Thyroid gland (tissue), 4 donors: ENCODE measurements around the gene MYBBP1A. TPM values are rescaled to one million over a fixed set of nuclear protein-coding genes. Genes with fewer than 3 reads are reported as not detected.
"Not testable (repeated sequence)": the region's sequence is repeated elsewhere in the genome, so short reads cannot be mapped to it uniquely, and the experiment has no call there.

Experiments used
- DNase-seq, 2 donors: peaks; one replicate each; pipeline ENCODE4 v3.0.0-alpha.2; 2019
- H3K27ac ChIP-seq, 3 donors: fragments of 200-600 bp; sonication (generic); 1 replicate in 2 of 3; 2 replicates in 1 of 3; pipeline ENCODE4 v1.5.1; 2016 to 2019; ENCODE audit warnings: mild to moderate bottlenecking in 1 of 3, moderate library complexity in 1 of 3
- H3K27me3 ChIP-seq: fragments of 200-600 bp; sonication (generic); one replicate; pipeline ENCODE4 v1.5.1; 2019
- H3K36me3 ChIP-seq, 2 donors: fragments of 200-600 bp; sonication (generic); one replicate each; pipeline ENCODE4 v1.5.1; 2016 to 2019
- H3K4me1 ChIP-seq, 2 donors: fragments of 200-600 bp; sonication (generic); one replicate each; pipeline ENCODE4 v1.5.1; 2017 to 2019
- H3K4me3 ChIP-seq, 3 donors: fragments of 200-600 bp; sonication (generic); replicated peaks in 1 of 3; 1 replicate in 2 of 3; 2 replicates in 1 of 3; pipeline ENCODE4 v1.5.1; 2016; ENCODE audit warnings: mild to moderate bottlenecking in 1 of 3
- H3K9me3 ChIP-seq: fragments of 200-600 bp; sonication (generic); one replicate; pipeline ENCODE4 v1.5.1; 2017
- CTCF ChIP-seq, 6 experiments: fragments of 200-600 bp in 3 of 6; fragments of 450-650 bp in 3 of 6; sonication (generic) in 3 of 6; IDR thresholded peaks; one replicate each; pipeline ENCODE4 v1.5.1; 2016 to 2019; ENCODE audit warnings: antibody characterized with exemption in 6 of 6, mild to moderate bottlenecking in 2 of 6, inconsistent platforms in 1 of 6, moderate library complexity in 1 of 6
- POLR2A ChIP-seq, 2 donors: fragments of 450-650 bp; IDR thresholded peaks; one replicate each; pipeline ENCODE4 v1.6.1; 2017; ENCODE audit warnings: antibody characterized with exemption in 2 of 2, mild to moderate bottlenecking in 2 of 2, moderate library complexity in 1 of 2
- WGBS, 2 donors: methylation state at CpG; one replicate each; pipeline ENCODE4 v1.1.5; 2017; 5-methylcytosine and 5-hydroxymethylcytosine counted together
- intact Hi-C: fragments of 100-400 bp; cut with DNase I; formaldehyde crosslinking; loops from one replicate; pipeline ENCODE4 v1.15.1; 2023
- total RNA-seq, 4 donors: library from RNA; depleted of rRNA; stranded (reverse); fragments of >200 nt; gene quantifications; one replicate each; pipeline ENCODE4 v1.2.3, GENCODE V29; 2016

Gene MYBBP1A
- total RNA-seq, 4 donors from 2014 or later = 23.5 to 50.2 (median 37.6) TPM

DNA sequence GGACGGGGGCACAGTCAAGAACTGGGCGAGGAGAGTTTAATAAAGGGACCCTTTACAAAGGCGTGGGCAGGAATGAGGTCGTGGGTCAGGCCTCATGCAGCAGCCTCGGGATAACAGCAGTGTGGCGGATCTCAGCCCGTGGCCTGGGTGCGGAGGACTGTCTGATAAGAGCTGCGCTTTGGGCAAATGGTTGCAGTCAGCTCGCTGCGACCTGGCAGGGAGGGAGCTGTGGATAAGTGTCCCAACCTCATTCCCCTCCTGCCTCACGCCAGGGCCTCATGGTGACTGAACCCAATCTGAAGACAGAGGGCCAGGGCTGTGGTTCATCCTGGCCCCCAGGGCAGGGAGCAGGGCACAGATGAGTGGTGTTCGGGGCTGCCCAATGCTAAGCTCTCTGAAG lies 42.8 kb upstream of the MYBBP1A start:
- DNase-seq = no peak
- H3K27me3 ChIP-seq = no peaks in the 10 kb centered on the region
- no peaks in the 10 kb centered on the region for H3K4me1 ChIP-seq
- H3K4me3 ChIP-seq = no peak overlapping the region
- H3K9me3 ChIP-seq = no peaks in the 10 kb centered on the region
- no peaks in the 10 kb centered on the region for H3K36me3 ChIP-seq
- intact Hi-C loops = no loop called here
- TF ChIP-seq CTCF (IDR thresholded peaks at IDR 0.05) = no peak
- TF ChIP-seq POLR2A (IDR thresholded peaks at IDR 0.05) = no peak
- H3K27ac ChIP-seq = no peak overlapping the region
- WGBS, 2 donors = 81 to 89% methylated on average over 13 of the region's 13 CpGs

GRCh38 chr17:4596636-4597380 lies 41.6 kb upstream of the MYBBP1A start:
- Histone ChIP-seq H3K4me1 (no peaks in the 10 kb centered on the region), H3K27me3 (no peaks in the 10 kb centered on the region), H3K36me3 (no peaks in the 10 kb centered on the region), H3K4me3 (no peak overlapping the region), H3K27ac (no peak overlapping the region), H3K9me3 (no peaks in the 10 kb centered on the region)
- intact Hi-C loops = no loop called here
- WGBS, 2 donors = 96 to 98% methylated on average over 21 to 26 of the region's 36 CpGs
- TF ChIP-seq POLR2A (IDR thresholded peaks at IDR 0.05) (no peak), CTCF (IDR thresholded peaks at IDR 0.05) (no peak)
- DNase-seq = no peak

- H3K9me3 ChIP-seq, H3K36me3 ChIP-seq, H3K27me3 ChIP-seq, H3K4me1 ChIP-seq, DNase-seq, H3K4me3 ChIP-seq, H3K27ac ChIP-seq, intact Hi-C loops: not testable (repeated sequence)
- WGBS, 2 donors = 91 to 97% methylated on average over 10 to 11 of the region's 23 CpGs
Observed at GRCh38 chr17:4595685-4596342, 40.6 kb upstream of the MYBBP1A start.

DNA sequence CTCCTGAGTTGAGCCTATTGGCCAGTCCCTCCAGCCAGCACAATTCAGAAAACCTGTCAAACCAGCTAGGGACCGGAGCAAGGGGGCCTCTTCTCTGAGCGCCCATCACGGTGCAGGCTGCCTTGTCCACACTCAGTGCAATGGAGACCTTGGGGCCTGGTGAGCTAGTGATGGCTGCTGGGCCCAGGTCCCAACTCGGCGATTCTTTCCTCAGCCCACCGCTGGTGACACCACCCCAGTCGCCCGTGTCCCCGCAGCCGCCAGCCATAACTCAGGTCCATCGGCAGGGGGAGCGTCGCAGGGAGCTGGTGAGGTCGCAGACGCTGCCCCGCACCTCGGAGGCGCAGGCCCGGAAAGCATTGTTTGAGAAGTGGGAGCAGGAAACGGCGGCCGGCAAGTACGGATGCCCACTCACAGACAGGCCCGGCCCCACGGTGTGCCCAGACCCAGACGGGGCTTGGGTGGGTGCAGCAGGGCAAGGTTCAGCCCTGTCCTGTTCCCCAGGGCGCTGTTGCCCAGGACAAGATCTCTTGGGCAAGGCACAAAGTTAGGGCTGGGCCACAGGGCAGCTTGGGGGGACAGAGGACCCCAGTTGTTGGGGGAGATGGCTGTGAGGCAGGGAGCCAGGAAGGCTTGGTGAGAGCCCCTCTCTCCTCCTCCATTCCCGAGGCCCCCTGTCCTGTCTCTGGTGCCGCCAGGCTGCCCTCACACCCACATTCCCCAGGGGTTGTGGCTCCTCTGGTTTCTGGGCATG lies 39.9 kb upstream of the MYBBP1A start:
- intact Hi-C loops = no loop called here
- no peak for TF ChIP-seq POLR2A (IDR thresholded peaks at IDR 0.05)
- peak in 3 of 6 experiments; percentile 7 to 39 (median 36) for TF ChIP-seq CTCF (IDR thresholded peaks at IDR 0.05)
- peak; percentile 13 to 22 for DNase-seq

GRCh38 chr17:4594406-4594805 lies 39.2 kb upstream of the MYBBP1A start:
- DNase-seq = no peak
- H3K27ac ChIP-seq = no peak overlapping the region
- H3K36me3 ChIP-seq = no peaks in the 10 kb centered on the region
- no peaks in the 10 kb centered on the region for H3K27me3 ChIP-seq
- H3K4me1 ChIP-seq = no peaks in the 10 kb centered on the region
- WGBS, 2 donors = 83 to 85% methylated on average over 7 of the region's 7 CpGs
- H3K4me3 ChIP-seq = no peak overlapping the region
- intact Hi-C loops = no loop called here
- TF ChIP-seq CTCF (IDR thresholded peaks at IDR 0.05) (no peak), POLR2A (IDR thresholded peaks at IDR 0.05) (no peak)
- no peaks in the 10 kb centered on the region for H3K9me3 ChIP-seq

More for the DNA sequence above, 39.9 kb upstream of the MYBBP1A start:
- Histone ChIP-seq H3K36me3 (no peaks in the 10 kb centered on the region), H3K27me3 (no peaks in the 10 kb centered on the region), H3K4me3 (no peak overlapping the region), H3K9me3 (no peaks in the 10 kb centered on the region), H3K27ac (no peak overlapping the region), H3K4me1 (no peaks in the 10 kb centered on the region)
- 34 to 70% methylated on average over 6 to 13 of the region's 29 CpGs for WGBS, 2 donors
